Measurements from ENCODE around the gene HEATR5A. TPM values are rescaled to one million over a fixed set of nuclear protein-coding genes. Genes with fewer than 3 reads are reported as not detected.
"Not testable (repeated sequence)": the region's sequence is repeated elsewhere in the genome, so short reads cannot be mapped to it uniquely, and the experiment has no call there.

The HEATR5A gene
- total RNA-seq, 1 donor from 2014 or later: 23.6 TPM

DNA sequence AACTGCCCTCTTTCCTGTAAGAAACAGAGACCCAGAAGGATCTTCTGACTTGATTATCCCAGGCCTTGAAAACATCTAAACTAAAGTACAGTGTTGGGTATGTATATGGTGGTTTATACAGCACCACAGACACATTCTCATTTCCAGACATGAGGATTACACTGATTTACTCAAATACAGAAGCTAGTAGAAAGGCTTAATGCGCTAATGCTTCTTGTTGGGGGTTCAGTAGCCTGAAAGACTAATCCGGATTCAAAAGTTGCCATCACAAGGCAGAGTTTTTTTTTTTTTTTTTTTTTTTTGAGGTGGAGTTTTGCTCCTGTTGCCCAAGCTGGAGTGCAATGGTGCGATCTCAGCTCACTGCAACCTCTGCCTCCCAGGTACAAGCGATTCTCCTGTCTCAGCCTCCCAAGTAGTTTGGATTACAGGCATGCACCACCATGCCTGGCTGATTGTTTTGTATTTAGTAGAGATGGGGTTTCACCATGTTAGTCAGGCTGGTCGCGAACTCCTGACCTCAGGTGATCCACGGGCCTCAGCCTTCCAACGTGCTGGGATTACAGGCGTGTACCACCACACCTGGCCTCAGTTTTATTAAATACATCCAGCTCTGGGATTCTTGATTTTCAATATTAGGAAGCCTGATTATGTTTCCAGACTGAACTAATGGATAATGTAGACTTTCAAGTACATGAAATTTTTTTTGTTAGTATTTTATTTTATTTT is 166.4 kb downstream of the HEATR5A start:
- H3K4me1 Mint-ChIP-seq: no peaks in the 10 kb centered on the region
- no peak overlapping the region for H3K4me3 Mint-ChIP-seq

DNA sequence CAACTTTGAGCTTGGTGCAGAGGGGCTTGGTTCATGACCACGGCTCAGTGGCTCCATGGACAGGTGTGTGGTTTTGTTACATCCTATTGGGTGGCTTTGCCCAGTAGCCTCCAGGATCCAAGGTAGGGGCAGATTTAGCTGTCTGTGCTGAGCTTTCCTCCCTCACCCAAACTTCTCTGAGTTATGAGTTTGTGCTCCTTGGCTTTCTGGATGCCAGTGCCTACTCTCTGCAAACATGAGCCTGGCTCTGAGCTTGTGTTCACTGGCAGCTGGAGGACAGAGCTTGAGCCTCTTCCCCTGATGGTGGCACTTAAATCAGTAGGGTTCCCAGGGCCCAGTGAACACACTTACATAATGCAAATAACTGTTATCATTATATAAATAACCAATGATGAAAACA is 167.5 kb downstream of the HEATR5A start:
- Mint-ChIP-seq H3K9me3 (no peaks in the 10 kb centered on the region), H3K4me1 (no peaks in the 10 kb centered on the region), H3K36me3 (ENCODE audit: low read depth) (no peaks in the 10 kb centered on the region), H3K4me3 (no peak overlapping the region), H3K27ac (no peak overlapping the region), H3K27me3 (no peaks in the 10 kb centered on the region)
- intact Hi-C loops (cut with micrococcal nuclease): no loop called here
- no peak for DNase-seq

More for the DNA sequence above, 166.4 kb downstream of the HEATR5A start:
- DNase-seq: no peak
- Mint-ChIP-seq H3K36me3 (ENCODE audit: low read depth) (no peaks in the 10 kb centered on the region), H3K9me3 (no peaks in the 10 kb centered on the region), H3K27me3 (no peaks in the 10 kb centered on the region), H3K27ac (no peak overlapping the region)
- intact Hi-C loops (cut with micrococcal nuclease): no loop called here

DNA sequence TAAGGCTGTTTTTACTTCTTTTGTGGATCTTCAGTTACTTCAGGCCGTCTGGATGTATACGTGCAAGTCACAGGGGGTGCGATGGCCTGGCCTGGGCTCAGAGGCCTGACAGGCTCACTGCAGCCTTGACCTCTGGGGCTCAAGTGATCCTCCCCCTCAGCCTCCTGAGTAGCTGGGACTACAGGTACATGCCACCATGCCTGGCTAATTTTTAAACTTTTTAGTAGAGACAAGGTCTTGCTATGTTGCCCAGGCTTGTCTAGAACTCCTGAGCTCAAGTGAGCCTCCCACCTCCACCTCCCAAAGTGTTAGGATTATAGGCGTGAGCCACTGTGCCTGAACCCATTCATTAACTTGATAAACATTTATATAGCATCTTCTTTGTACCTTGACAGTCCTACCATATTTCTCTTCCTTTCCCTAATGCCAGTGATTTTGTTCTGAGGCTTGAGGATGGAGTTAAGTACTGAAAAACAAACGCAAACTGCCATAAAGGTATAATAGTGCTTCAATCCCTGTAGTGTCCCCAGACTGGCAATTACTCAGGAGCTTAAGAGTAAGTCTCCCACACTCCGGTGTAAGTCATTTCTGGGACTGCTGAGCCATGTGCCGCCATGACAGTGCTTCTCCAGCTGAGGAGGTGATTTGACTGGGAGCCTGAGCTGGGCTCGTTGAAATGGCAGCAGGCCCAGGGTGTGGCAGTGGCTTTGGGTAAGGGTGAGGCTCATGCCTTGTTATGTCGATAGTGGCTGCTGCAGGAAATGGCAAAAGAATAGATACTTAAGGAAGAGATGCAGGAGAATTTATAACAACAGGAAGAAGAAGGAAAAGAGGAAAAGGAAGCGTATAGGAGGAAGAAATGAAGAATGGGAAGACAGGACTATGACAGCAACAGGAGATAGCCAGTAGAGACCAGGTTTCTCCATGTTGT is 169.1 kb downstream of the HEATR5A start:
- intact Hi-C loops (cut with micrococcal nuclease): no loop called here
- H3K27ac Mint-ChIP-seq: no peak overlapping the region
- DNase-seq: no peak
- no peaks in the 10 kb centered on the region for H3K36me3 Mint-ChIP-seq (ENCODE audit: low read depth)
- no peaks in the 10 kb centered on the region for H3K9me3 Mint-ChIP-seq
- no peaks in the 10 kb centered on the region for H3K4me1 Mint-ChIP-seq
- no peak overlapping the region for H3K4me3 Mint-ChIP-seq
- no peaks in the 10 kb centered on the region for H3K27me3 Mint-ChIP-seq

GRCh38 chr14:31244626-31245025 is 175.7 kb downstream of the HEATR5A start:
- no peak overlapping the region for H3K27ac Mint-ChIP-seq
- H3K4me3 Mint-ChIP-seq: no peak overlapping the region
- no peaks in the 10 kb centered on the region for H3K9me3 Mint-ChIP-seq
- DNase-seq: no peak
- H3K27me3 Mint-ChIP-seq: no peaks in the 10 kb centered on the region
- peaks cover 15% of the 10 kb centered on the region for H3K4me1 Mint-ChIP-seq
- intact Hi-C loops (cut with micrococcal nuclease): no loop called here
- no peaks in the 10 kb centered on the region for H3K36me3 Mint-ChIP-seq (ENCODE audit: low read depth)

DNA sequence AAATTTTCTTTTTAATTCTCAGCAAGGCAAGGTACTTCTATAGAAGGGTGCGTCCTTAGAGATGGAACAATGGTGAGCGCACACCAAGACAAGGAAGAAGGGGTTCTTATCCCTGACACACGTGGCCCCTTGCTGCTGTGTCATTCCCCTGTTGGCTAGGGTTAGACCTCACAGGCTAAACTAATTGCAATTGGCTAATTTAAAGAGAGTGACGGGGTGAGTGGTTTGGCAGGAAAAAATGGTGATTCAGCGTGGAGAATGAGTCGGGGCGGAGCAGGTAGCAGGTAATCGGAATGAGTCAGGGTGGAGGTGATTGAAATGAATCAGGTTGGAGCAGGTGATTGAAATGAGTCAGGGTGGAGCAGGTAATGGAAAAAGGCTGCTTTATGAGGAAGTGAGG is 176.5 kb downstream of the HEATR5A start:
- intact Hi-C loops (cut with micrococcal nuclease): no loop called here
- Mint-ChIP-seq H3K4me1 (peaks cover 17% of the 10 kb centered on the region), H3K4me3 (no peak overlapping the region), H3K9me3 (no peaks in the 10 kb centered on the region), H3K36me3 (ENCODE audit: low read depth) (no peaks in the 10 kb centered on the region), H3K27me3 (no peaks in the 10 kb centered on the region), H3K27ac (no peak overlapping the region)
- DNase-seq: no peak

DNA sequence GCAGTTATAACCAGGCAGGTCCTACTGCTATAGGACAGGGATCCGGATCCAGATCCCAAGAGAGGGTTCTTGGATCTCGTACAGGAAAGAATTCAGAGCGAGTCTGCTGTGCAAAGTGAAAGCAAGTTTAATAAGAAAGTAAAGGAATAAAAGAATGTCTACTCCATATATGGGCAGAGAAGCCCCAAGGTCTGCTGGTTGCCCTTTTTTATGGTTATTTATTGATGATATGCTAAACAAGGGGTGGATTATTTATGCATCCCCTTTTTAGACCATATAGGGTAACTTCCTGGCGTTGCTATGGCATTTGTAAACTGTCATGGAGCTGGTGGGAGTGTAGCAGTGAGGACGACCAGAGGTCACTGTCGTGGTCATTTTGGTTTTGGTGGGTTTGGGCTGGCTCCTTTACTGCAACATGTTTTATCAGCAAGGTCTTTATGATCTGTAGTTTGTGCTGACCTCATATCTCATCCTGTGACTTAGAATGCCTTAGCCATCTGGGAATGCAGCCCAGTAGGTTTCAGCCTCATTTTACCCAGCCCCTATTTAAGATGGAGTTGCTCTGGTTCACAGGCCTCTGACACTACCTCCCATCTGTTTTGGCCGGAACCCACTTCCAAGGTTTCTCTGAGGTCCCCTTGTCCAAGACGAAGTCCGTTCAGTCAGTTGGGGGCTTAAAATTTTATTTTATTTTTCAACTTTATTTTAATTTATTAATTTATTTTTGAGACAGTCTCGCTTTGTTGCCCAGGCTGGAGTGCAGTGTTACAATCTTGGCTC is 178.0 kb downstream of the HEATR5A start:
- DNase-seq; intact Hi-C loops (cut with micrococcal nuclease); H3K27me3 Mint-ChIP-seq; H3K9me3 Mint-ChIP-seq; H3K27ac Mint-ChIP-seq; H3K4me3 Mint-ChIP-seq; H3K36me3 Mint-ChIP-seq (ENCODE audit: low read depth): not testable (repeated sequence)
- peaks cover 17% of the 10 kb centered on the region for H3K4me1 Mint-ChIP-seq

Other genes with a start within 250 kb of the HEATR5A start
- 116 TPM in 2 replicates for gene HECTD1, start 212.8 kb downstream of the HEATR5A start, total RNA-seq
- 30.8 and 32.2 TPM in 2 replicates for gene DTD2, start 37.0 kb upstream of the HEATR5A start, total RNA-seq
- not detected in 2 replicates for gene GPR33, start 67.5 kb upstream of the HEATR5A start, total RNA-seq
- gene NUBPL, start 140.9 kb upstream of the HEATR5A start, total RNA-seq: 12.1 and 12.3 TPM in 2 replicates

Data from activated CD4-positive, alpha-beta T cell treated with anti-CD3 and anti-CD28 coated beads, Interleukin-2, amount 10 ng/mL, durations not matched to agents 24 days and 14 days (primary cell).